NB4 (cell line): ENCODE results near the gene DLG2.

ENCODE experiments used
- MAX ChIP-seq: IDR thresholded peaks from 2 replicates; pipeline ENCODE4 v1.6.1; 2011; ENCODE audit warnings: low read depth, low read length
- MYC ChIP-seq: IDR thresholded peaks from 2 replicates; pipeline ENCODE4 v1.6.1; 2011; ENCODE audit warnings: low read depth, low read length
- POLR2A ChIP-seq: IDR thresholded peaks from 2 replicates; pipeline ENCODE4 v1.6.1; 2011; ENCODE audit warnings: mild to moderate bottlenecking; ENCODE audit not compliant: insufficient read length; ENCODE audit errors: extremely low read depth
- TF ChIP-seq, protein P1 (sequence below): IDR thresholded peaks from one replicate; pipeline ENCODE4 v1.5.1; 2012; ENCODE audit warnings: low read depth, low read length

DNA sequence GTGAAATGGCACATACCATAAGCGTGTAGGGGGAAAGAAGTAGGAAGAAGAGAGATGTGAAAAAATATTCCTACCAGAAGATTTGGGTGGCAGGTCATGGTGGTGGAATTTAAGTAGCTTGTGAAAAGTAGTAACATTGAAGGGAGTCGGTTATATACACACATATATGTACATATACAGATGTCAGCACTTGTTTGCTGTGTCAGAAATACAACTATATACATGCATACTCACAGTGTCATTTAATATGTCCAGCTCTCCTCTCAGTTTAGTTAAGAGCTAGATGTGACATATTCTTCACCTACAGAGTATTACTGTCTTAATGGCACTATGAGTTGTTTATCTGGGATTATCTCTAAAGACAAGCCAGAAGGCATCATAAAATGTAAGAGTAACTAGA, 1353.6 kb downstream of the DLG2 start:
- TF ChIP-seq, protein P1, sequence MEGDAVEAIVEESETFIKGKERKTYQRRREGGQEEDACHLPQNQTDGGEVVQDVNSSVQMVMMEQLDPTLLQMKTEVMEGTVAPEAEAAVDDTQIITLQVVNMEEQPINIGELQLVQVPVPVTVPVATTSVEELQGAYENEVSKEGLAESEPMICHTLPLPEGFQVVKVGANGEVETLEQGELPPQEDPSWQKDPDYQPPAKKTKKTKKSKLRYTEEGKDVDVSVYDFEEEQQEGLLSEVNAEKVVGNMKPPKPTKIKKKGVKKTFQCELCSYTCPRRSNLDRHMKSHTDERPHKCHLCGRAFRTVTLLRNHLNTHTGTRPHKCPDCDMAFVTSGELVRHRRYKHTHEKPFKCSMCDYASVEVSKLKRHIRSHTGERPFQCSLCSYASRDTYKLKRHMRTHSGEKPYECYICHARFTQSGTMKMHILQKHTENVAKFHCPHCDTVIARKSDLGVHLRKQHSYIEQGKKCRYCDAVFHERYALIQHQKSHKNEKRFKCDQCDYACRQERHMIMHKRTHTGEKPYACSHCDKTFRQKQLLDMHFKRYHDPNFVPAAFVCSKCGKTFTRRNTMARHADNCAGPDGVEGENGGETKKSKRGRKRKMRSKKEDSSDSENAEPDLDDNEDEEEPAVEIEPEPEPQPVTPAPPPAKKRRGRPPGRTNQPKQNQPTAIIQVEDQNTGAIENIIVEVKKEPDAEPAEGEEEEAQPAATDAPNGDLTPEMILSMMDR: no peak
- no peak for TF ChIP-seq MYC
- no peak for TF ChIP-seq MAX
- TF ChIP-seq POLR2A: no peak
